Measurements from ENCODE around the gene CFAP90.

Gene CFAP90

DNA sequence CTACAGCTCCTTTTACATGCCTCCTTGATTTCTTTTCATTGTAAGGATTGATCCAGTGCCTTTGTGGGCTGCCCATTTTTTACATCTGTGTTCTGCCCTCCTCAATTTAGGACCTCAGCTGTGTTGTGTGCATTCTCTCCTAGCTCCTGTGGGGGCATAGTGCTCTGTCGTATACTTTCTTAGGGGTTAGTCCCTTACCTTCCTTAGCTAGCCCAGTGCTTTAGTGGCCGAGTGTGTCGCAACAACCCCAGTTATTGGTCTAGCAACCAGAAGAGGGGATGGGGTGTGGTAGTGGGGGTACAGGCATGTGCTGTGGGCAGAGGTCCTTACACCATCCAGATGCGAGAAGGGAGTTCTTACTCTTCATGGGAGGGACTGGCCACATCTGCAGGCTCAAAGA is 30.2 kb upstream of the CFAP90 start:
- DNase-seq (ENCODE audit: low read depth, low spot score), result no peak
- Histone ChIP-seq H3K27me3 (ENCODE audit: control insufficient read depth, insufficient read depth, low read length) (no peaks in the 10 kb centered on the region), H3K4me3 (ENCODE audit: low read length) (no peak overlapping the region), H3K4me1 (ENCODE audit: control insufficient read depth, insufficient read depth, low read length) (no peaks in the 10 kb centered on the region), H3K27ac (ENCODE audit: low read length) (no peak overlapping the region), H3K36me3 (ENCODE audit: control insufficient read depth, insufficient read depth, low read length) (peaks cover 17% of the 10 kb centered on the region; the same call in 1 of the 2 replicates), H3K9me3 (ENCODE audit: control insufficient read depth, insufficient read depth, low read length) (no peaks in the 10 kb centered on the region)
- WGBS (ENCODE audit: insufficient coverage, insufficient read length), result no CpG with 5 or more reads among the region's 4 CpGs

DNA sequence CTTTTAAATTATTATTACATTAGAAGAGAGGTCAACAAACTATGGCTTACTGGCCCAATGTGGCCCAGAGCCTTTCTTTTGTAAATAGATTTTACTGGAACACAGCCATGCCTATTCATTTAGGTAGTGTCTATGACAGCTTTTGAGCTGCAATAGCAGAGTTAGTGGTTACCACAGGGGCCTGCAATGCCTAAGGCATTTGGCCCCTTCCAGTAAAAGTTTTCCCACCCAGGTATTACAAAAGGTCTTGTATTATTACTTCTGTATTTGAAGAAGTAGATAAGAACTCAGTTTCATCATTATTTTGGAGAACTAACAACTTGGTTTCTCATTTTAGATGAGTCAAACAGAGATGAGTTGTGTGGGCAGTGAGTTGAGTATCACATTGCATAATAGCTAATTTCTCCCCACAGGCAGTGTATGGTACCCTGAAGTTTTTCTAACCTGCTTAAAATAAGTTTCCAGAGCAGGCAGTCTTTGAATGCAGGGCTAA is 27.5 kb upstream of the CFAP90 start:
- DNase-seq (ENCODE audit: low read depth, low spot score), result no peak

DNA sequence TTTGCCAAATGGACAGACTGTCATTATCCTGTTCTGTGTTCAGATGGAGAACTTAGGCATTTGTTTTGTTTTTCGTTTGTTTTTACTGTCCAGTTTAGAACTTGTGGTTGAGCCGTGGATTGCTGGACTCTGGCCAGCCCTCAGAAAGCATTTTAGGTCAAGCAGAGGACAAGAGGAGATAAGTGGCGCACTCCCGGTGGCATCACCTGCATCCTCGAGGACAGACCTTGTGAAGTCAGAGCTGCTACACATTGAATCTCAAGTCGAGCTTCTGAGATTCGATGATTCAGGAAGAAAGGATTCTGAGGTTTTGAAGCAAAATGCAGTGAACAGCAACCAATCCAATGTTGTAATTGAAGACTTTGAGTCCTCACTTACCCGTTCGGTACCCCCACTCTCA is 26.9 kb upstream of the CFAP90 start:
- Histone ChIP-seq H3K4me3 (ENCODE audit: low read length) (no peak overlapping the region), H3K27me3 (ENCODE audit: control insufficient read depth, insufficient read depth, low read length) (no peaks in the 10 kb centered on the region), H3K4me1 (ENCODE audit: control insufficient read depth, insufficient read depth, low read length) (no peaks in the 10 kb centered on the region), H3K27ac (ENCODE audit: low read length) (no peak overlapping the region), H3K36me3 (ENCODE audit: control insufficient read depth, insufficient read depth, low read length) (peaks cover 18% of the 10 kb centered on the region; the same call in 1 of the 2 replicates), H3K9me3 (ENCODE audit: control insufficient read depth, insufficient read depth, low read length) (no peaks in the 10 kb centered on the region)
- no peak for DNase-seq (ENCODE audit: low read depth, low spot score)
- no CpG with 5 or more reads among the region's 9 CpGs for WGBS (ENCODE audit: insufficient coverage, insufficient read length)

More for the DNA sequence above, 27.5 kb upstream of the CFAP90 start:
- H3K36me3 ChIP-seq (ENCODE audit: control insufficient read depth, insufficient read depth, low read length), result peaks cover 18% of the 10 kb centered on the region; the same call in 1 of the 2 replicates
- no peaks in the 10 kb centered on the region for H3K9me3 ChIP-seq (ENCODE audit: control insufficient read depth, insufficient read depth, low read length)
- no peaks in the 10 kb centered on the region for H3K4me1 ChIP-seq (ENCODE audit: control insufficient read depth, insufficient read depth, low read length)
- H3K4me3 ChIP-seq (ENCODE audit: low read length), result no peak overlapping the region
- no peak overlapping the region for H3K27ac ChIP-seq (ENCODE audit: low read length)
- no peaks in the 10 kb centered on the region for H3K27me3 ChIP-seq (ENCODE audit: control insufficient read depth, insufficient read depth, low read length)

DNA sequence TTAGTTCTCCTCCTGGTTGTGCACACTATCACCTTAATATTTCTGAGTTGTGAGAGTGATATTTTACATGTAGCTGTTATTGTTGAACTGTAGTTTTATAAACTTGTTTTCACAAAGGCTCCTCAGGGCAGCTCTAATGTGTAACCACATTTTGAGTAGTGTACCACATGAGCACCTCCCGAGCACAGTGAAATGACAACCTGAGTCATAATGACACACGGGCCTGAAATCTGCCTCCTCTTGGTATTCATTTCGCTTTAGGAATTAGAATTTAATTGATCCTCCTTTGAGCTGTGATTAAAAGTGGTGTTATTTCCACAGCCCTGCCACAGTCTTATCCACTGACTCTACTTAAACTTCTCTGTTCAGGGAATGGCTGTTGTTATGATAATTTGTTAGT is 25.9 kb upstream of the CFAP90 start:
- H3K27me3 ChIP-seq (ENCODE audit: control insufficient read depth, insufficient read depth, low read length), result no peaks in the 10 kb centered on the region
- H3K4me3 ChIP-seq (ENCODE audit: low read length), result no peak overlapping the region
- no peaks in the 10 kb centered on the region for H3K4me1 ChIP-seq (ENCODE audit: control insufficient read depth, insufficient read depth, low read length)
- no peak for DNase-seq (ENCODE audit: low read depth, low spot score)
- no peaks in the 10 kb centered on the region for H3K9me3 ChIP-seq (ENCODE audit: control insufficient read depth, insufficient read depth, low read length)
- peaks cover 15% of the 10 kb centered on the region; the same call in 1 of the 2 replicates for H3K36me3 ChIP-seq (ENCODE audit: control insufficient read depth, insufficient read depth, low read length)
- no CpG with 5 or more reads among the region's 3 CpGs for WGBS (ENCODE audit: insufficient coverage, insufficient read length)
- no peak overlapping the region for H3K27ac ChIP-seq (ENCODE audit: low read length)

DNA sequence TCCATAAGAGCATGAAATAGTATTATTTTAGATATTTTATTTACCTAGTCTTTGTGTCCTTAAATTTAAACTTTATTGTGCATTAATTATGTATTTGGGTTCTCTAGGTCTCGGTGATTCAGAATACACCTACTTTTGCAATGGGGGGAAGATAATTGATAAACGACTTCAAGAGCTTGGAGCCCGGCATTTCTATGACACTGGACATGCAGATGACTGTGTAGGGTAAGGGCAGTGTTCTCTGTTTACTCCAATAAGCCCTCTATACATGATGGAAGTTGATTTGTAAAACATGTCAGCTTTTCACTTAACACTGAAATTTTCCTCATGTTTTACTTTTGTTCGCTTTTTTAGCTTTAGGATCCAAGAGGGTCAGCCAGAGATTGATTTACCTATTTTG is 24.2 kb upstream of the CFAP90 start:
- H3K9me3 ChIP-seq (ENCODE audit: control insufficient read depth, insufficient read depth, low read length), result no peaks in the 10 kb centered on the region
- H3K4me3 ChIP-seq (ENCODE audit: low read length), result no peak overlapping the region
- no peaks in the 10 kb centered on the region for H3K4me1 ChIP-seq (ENCODE audit: control insufficient read depth, insufficient read depth, low read length)
- no peak overlapping the region for H3K27ac ChIP-seq (ENCODE audit: low read length)
- H3K36me3 ChIP-seq (ENCODE audit: control insufficient read depth, insufficient read depth, low read length), result peaks cover 12% of the 10 kb centered on the region; the same call in 1 of the 2 replicates
- no peak for DNase-seq (ENCODE audit: low read depth, low spot score)
- H3K27me3 ChIP-seq (ENCODE audit: control insufficient read depth, insufficient read depth, low read length), result no peaks in the 10 kb centered on the region
- no CpG with 5 or more reads among the region's 4 CpGs for WGBS (ENCODE audit: insufficient coverage, insufficient read length)

DNA sequence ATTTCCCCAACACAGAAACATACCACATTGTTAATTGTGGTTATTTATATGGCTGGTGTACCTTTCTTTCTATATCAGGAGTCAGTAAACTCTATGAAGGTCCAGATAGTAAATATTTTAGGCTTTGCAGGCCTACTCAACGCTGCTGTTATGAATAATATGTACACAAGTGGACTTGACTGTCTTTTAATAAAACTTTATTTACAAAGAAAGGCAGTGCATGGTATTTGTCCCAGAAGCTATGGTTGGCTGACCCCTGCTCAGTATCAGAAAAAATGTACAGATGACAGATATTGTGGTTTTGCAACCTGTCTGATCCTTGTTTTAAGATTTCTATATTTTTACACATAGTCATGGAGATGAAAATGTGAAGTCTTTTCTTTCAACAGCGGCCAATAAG is 23.7 kb upstream of the CFAP90 start:
- Histone ChIP-seq H3K27ac (ENCODE audit: low read length) (no peak overlapping the region), H3K4me1 (ENCODE audit: control insufficient read depth, insufficient read depth, low read length) (no peaks in the 10 kb centered on the region), H3K27me3 (ENCODE audit: control insufficient read depth, insufficient read depth, low read length) (no peaks in the 10 kb centered on the region), H3K36me3 (ENCODE audit: control insufficient read depth, insufficient read depth, low read length) (peaks cover 12% of the 10 kb centered on the region; the same call in 1 of the 2 replicates), H3K4me3 (ENCODE audit: low read length) (no peak overlapping the region), H3K9me3 (ENCODE audit: control insufficient read depth, insufficient read depth, low read length) (no peaks in the 10 kb centered on the region)
- no CpG with 5 or more reads among the region's 2 CpGs for WGBS (ENCODE audit: insufficient coverage, insufficient read length)
- DNase-seq (ENCODE audit: low read depth, low spot score), result no peak

DNA sequence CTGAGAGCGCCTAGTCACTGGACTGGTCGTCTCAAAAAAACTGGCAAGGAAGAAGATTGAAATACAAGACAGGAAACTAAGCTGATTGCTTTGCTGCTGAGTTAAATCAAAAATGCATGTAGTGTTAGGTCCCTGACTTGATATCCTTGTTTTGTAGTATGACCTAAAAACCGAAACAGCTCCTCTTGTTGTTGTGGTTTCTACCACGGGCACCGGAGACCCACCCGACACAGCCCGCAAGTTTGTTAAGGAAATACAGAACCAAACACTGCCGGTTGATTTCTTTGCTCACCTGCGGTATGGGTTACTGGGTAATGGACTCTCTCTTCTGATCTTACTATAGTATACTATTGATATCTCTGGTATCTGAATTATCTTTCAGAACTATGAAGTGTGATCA is 22.3 kb upstream of the CFAP90 start:
- H3K9me3 ChIP-seq (ENCODE audit: control insufficient read depth, insufficient read depth, low read length), result no peaks in the 10 kb centered on the region
- H3K27me3 ChIP-seq (ENCODE audit: control insufficient read depth, insufficient read depth, low read length), result no peaks in the 10 kb centered on the region
- no peak for DNase-seq (ENCODE audit: low read depth, low spot score)
- peaks cover 10% of the 10 kb centered on the region; the same call in 1 of the 2 replicates for H3K36me3 ChIP-seq (ENCODE audit: control insufficient read depth, insufficient read depth, low read length)
- no peak overlapping the region for H3K27ac ChIP-seq (ENCODE audit: low read length)
- WGBS (ENCODE audit: insufficient coverage, insufficient read length), result no CpG with 5 or more reads among the region's 9 CpGs
- no peak overlapping the region for H3K4me3 ChIP-seq (ENCODE audit: low read length)
- no peaks in the 10 kb centered on the region for H3K4me1 ChIP-seq (ENCODE audit: control insufficient read depth, insufficient read depth, low read length)

DNA sequence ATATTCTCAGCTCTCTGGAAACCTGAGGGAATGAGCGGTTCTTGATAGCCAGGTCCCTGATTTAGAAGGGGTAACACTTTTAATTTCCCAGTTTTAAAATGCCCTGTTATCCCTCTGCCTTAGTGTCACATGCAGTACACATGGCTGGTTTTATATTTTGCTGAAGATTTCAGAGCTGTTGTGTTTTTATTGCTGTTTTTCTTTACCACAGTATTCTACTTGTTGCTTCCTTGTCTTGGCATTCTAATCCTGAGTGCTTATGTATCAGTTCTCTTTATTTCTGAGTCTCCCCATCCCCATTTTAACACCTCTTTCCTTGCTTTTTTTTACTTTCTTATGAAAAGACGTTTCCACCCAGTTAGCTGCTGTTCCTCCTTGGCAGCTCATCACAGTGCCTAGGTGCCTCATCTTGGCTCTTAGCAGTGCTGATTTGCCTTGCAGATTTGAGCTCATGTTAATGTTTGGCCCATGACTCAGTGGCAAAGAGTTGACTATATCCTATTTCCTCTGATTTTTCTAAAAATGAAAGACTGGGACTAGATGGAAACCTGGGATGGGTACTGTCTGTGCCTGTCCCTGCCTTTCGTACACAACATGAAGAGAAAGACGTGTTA is 21.7 kb upstream of the CFAP90 start:
- no peak overlapping the region for H3K4me3 ChIP-seq (ENCODE audit: low read length)
- H3K27me3 ChIP-seq (ENCODE audit: control insufficient read depth, insufficient read depth, low read length), result no peaks in the 10 kb centered on the region
- no peaks in the 10 kb centered on the region for H3K9me3 ChIP-seq (ENCODE audit: control insufficient read depth, insufficient read depth, low read length)
- no peaks in the 10 kb centered on the region for H3K4me1 ChIP-seq (ENCODE audit: control insufficient read depth, insufficient read depth, low read length)
- WGBS (ENCODE audit: insufficient coverage, insufficient read length), result no CpG with 5 or more reads among the region's 4 CpGs
- peaks cover 10% of the 10 kb centered on the region; the same call in 1 of the 2 replicates for H3K36me3 ChIP-seq (ENCODE audit: control insufficient read depth, insufficient read depth, low read length)
- H3K27ac ChIP-seq (ENCODE audit: low read length), result no peak overlapping the region
- no peak for DNase-seq (ENCODE audit: low read depth, low spot score)

DNA sequence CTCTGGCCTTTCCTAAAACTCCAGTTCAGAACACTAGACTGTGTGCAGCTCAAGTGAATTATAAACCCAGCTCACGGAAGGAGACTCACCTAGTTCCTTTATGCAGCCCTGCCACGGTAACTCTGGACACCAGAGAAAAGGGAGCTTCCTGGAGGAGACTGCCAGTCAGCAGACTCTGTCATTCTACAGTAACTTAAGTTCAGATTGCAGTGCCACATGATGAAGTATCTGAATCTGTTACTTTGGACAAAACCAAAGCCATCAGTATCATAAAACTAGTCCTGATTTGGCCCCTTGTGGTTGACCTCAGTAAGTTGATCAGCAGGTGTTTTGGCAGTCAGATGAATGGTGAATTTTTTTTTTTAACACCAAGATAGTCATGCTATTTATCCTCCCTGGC is 20.7 kb upstream of the CFAP90 start:
- H3K36me3 ChIP-seq (ENCODE audit: control insufficient read depth, insufficient read depth, low read length), result peaks cover 6% of the 10 kb centered on the region; the same call in 1 of the 2 replicates
- no peak overlapping the region for H3K4me3 ChIP-seq (ENCODE audit: low read length)
- H3K4me1 ChIP-seq (ENCODE audit: control insufficient read depth, insufficient read depth, low read length), result no peaks in the 10 kb centered on the region
- H3K9me3 ChIP-seq (ENCODE audit: control insufficient read depth, insufficient read depth, low read length), result no peaks in the 10 kb centered on the region
- no peaks in the 10 kb centered on the region for H3K27me3 ChIP-seq (ENCODE audit: control insufficient read depth, insufficient read depth, low read length)
- WGBS (ENCODE audit: insufficient coverage, insufficient read length), result no CpG with 5 or more reads among the region's 2 CpGs
- H3K27ac ChIP-seq (ENCODE audit: low read length), result no peak overlapping the region
- DNase-seq (ENCODE audit: low read depth, low spot score), result no peak

DNA sequence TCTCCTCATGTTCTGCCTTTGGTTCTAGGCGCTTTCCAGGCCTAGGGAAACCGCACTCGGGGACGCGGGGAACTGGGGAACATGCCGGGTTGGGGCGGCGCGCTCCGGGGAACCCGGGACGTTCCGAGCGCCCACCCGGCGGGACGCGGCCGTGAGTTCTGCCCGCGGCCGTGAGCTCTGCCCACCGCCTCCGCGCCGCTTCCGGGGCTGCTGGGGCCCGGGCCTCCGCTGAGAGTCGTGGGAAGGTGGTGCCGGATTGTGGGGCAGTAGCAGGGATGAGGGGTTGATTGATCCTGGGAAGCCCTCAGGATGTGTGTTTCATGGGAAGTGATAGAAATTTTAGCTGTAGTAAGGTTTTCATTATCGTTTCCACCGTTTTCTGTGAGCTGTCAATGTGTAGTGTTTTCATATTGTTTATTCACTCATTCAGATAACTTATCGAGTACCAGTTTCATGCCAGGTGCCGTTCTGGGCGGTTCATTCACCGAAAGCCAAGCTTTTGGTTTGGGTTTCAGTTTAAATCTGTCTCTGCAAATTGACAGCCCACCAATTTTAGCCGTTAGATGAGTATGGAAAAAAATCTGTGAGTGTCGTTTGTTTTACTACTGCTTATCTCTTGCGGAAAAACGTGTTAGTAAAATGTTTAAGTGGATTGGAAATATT is 18.7 kb upstream of the CFAP90 start:
- Histone ChIP-seq H3K4me3 (ENCODE audit: low read length) (peak overlapping the region; percentile 88), H3K36me3 (ENCODE audit: control insufficient read depth, insufficient read depth, low read length) (no peaks in the 10 kb centered on the region), H3K27ac (ENCODE audit: low read length) (no peak overlapping the region), H3K27me3 (ENCODE audit: control insufficient read depth, insufficient read depth, low read length) (no peaks in the 10 kb centered on the region), H3K4me1 (ENCODE audit: control insufficient read depth, insufficient read depth, low read length) (no peaks in the 10 kb centered on the region), H3K9me3 (ENCODE audit: control insufficient read depth, insufficient read depth, low read length) (no peaks in the 10 kb centered on the region)
- DNase-seq (ENCODE audit: low read depth, low spot score), result no peak
- WGBS (ENCODE audit: insufficient coverage, insufficient read length), result no CpG with 5 or more reads among the region's 41 CpGs
